ENCODE measurements around the gene B4GAT1. TPM values are rescaled to one million over a fixed set of nuclear protein-coding genes. Genes with fewer than 3 reads are reported as not detected.

Gene B4GAT1
- total and polyA plus RNA-seq, 2 of the 4 experiments (the other 2 are of a cell fraction), result 10.6 to 18.4 TPM

DNA sequence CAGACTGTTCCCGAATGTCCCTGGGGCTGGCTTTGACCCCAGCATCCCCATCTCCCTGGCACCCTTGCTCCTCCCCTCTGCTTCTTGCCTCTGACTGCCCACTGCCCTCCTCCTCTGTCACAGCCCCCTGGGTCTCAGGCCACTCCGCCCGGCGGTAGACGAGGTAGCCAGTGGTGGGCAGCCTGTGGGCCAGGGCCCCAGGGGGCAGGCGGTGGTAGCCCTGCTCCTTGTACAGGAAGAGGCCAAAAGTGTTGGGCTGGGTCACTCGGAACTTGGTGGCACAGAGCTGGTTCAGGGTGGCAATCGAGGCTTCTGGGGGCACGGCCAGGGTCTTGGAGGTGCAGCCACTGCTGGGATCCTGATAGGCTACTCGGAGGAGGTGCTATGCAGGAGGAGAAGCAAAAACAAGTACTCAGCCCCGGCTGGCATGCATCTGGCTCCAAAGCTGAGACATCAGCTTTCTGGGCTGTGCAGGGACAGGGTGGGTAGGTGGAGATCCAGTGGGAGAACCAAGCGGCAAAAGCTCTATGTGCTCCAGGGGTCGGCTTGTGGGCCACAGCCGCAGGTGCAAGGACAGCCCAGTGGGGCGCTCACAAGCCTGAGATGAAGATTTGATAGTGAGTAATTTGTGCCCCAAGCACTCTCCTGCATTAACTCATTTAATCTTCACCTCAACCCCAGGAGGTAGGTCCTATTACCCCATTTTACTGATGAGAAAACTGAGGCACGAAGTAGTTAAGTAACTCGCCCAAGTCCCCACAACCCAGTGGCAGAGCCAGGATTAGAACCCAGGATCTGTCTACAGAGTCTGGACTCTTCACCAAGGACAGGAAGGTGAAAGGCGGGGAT lies 14.8 kb downstream of the B4GAT1 start:
- H2BK5ac ChIP-seq (ENCODE audit: low read depth, low read length, poor library complexity, severe bottlenecking), result no peak overlapping the region
- H2AK5ac ChIP-seq (ENCODE audit: low read depth, low read length), result no peak overlapping the region
- POLR2A ChIA-PET (ENCODE audit: unreplicated experiment), result interaction anchor here (1.2 kb wide), 1 partner anchor 16 kb away, joined by 6 read pairs; the partner anchor contains the start of gene CD248
- ATAC-seq (ENCODE audit: low read depth), result no peak
- H4K5ac ChIP-seq (ENCODE audit: low read depth, low read length), result no peak overlapping the region
- no peak overlapping the region for H3K4me3 ChIP-seq (ENCODE audit: insufficient read depth, low read depth, low read length)
- H3K27ac ChIP-seq (ENCODE audit: insufficient read depth, low read length), result no peak overlapping the region
- H4K8ac ChIP-seq (ENCODE audit: low read depth in 2 of 2, low read length in 2 of 2), result no peak overlapping the region
- no peaks in the 10 kb centered on the region for H3K9me3 ChIP-seq (ENCODE audit: control insufficient read depth, insufficient read depth, low read length)
- CTCF ChIA-PET, result no interaction called here
- BruUV-seq (replicated peaks), result no TSS peak
- dilution Hi-C loops (cut with HindIII; ENCODE audit: low sequenced_read_pairs, unreplicated experiment) (no loop called here), in situ Hi-C loops (cut with MboI; ENCODE audit: low sequenced_read_pairs) (no loop called here), intact Hi-C loops (cut with micrococcal nuclease) (no loop called here)
- TF ChIP-seq BHLHE40 (IDR thresholded peaks at IDR 0.05; ENCODE audit: low read depth, low read length) (no peak), CHD1 (IDR thresholded peaks at IDR 0.05; ENCODE audit: low read depth, low read length) (no peak), RCOR1 (IDR thresholded peaks at IDR 0.05; ENCODE audit: insufficient replicate concordance, low read length) (no peak), CEBPB (IDR thresholded peaks at IDR 0.05; ENCODE audit: low read depth, low read length) (no peak), MAFK (IDR thresholded peaks at IDR 0.05; ENCODE audit: low read depth, low read length) (no peak), NFE2L2 (IDR thresholded peaks at IDR 0.05; ENCODE audit: low read depth, low read length) (no peak), RAD21 (IDR thresholded peaks at IDR 0.05; ENCODE audit: low read length) (no peak), MAZ (IDR thresholded peaks at IDR 0.05; ENCODE audit: borderline replicate concordance, low read depth, low read length) (no peak), RFX5 (IDR thresholded peaks at IDR 0.05; ENCODE audit: low read depth, low read length) (no peak), FOS (IDR thresholded peaks at IDR 0.05; ENCODE audit: low read depth, low read length) (no peak), MXI1 (IDR thresholded peaks at IDR 0.05; ENCODE audit: borderline replicate concordance, low read depth, low read length) (no peak), POLR2A (IDR thresholded peaks at IDR 0.05; ENCODE audit: low read depth, low read length) (no peak)
- TF ChIP-seq, protein P1, sequence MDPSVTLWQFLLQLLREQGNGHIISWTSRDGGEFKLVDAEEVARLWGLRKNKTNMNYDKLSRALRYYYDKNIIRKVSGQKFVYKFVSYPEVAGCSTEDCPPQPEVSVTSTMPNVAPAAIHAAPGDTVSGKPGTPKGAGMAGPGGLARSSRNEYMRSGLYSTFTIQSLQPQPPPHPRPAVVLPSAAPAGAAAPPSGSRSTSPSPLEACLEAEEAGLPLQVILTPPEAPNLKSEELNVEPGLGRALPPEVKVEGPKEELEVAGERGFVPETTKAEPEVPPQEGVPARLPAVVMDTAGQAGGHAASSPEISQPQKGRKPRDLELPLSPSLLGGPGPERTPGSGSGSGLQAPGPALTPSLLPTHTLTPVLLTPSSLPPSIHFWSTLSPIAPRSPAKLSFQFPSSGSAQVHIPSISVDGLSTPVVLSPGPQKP (IDR thresholded peaks at IDR 0.05; ENCODE audit: borderline replicate concordance, low read depth, low read length), result no peak
- TF ChIP-seq, protein P2, sequence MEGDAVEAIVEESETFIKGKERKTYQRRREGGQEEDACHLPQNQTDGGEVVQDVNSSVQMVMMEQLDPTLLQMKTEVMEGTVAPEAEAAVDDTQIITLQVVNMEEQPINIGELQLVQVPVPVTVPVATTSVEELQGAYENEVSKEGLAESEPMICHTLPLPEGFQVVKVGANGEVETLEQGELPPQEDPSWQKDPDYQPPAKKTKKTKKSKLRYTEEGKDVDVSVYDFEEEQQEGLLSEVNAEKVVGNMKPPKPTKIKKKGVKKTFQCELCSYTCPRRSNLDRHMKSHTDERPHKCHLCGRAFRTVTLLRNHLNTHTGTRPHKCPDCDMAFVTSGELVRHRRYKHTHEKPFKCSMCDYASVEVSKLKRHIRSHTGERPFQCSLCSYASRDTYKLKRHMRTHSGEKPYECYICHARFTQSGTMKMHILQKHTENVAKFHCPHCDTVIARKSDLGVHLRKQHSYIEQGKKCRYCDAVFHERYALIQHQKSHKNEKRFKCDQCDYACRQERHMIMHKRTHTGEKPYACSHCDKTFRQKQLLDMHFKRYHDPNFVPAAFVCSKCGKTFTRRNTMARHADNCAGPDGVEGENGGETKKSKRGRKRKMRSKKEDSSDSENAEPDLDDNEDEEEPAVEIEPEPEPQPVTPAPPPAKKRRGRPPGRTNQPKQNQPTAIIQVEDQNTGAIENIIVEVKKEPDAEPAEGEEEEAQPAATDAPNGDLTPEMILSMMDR (conservative IDR thresholded peaks at IDR 0.05; ENCODE audit: low read depth, low read length), result no peak
- TF ChIP-seq, protein P3, sequence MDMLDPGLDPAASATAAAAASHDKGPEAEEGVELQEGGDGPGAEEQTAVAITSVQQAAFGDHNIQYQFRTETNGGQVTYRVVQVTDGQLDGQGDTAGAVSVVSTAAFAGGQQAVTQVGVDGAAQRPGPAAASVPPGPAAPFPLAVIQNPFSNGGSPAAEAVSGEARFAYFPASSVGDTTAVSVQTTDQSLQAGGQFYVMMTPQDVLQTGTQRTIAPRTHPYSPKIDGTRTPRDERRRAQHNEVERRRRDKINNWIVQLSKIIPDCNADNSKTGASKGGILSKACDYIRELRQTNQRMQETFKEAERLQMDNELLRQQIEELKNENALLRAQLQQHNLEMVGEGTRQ (IDR thresholded peaks at IDR 0.05; ENCODE audit: low read depth, low read length), result no peak
- no peak overlapping the region for H3K23ac ChIP-seq (ENCODE audit: low read depth, low read length)
- H2AK9ac ChIP-seq (replicated peaks; ENCODE audit: low read depth, low read length, poor library complexity), result no peak overlapping the region
- H2AFZ ChIP-seq (replicated peaks; ENCODE audit: low read length, poor library complexity), result no peak overlapping the region
- no peak overlapping the region for H2BK120ac ChIP-seq (ENCODE audit: low read depth, low read length)
- H3K9me1 ChIP-seq (ENCODE audit: insufficient read depth, low read length), result peaks cover 5% of the 10 kb centered on the region
- no peak overlapping the region for H3K9ac ChIP-seq (ENCODE audit: low read depth, low read length)
- H3K14ac ChIP-seq (replicated peaks; ENCODE audit: low read depth, low read length), result no peak overlapping the region
- H3K27me3 ChIP-seq (ENCODE audit: control insufficient read depth, insufficient read depth, low read length), result no peaks in the 10 kb centered on the region
- no peak for DNase-seq
- H2BK20ac ChIP-seq (ENCODE audit: low read depth, low read length), result no peak overlapping the region
- H3K4me2 ChIP-seq (ENCODE audit: low read depth, low read length), result no peak overlapping the region
- H3K79me1 ChIP-seq (ENCODE audit: low read depth in 1 of 2, low read length in 2 of 2), result peaks cover 5 to 45% of the 10 kb centered on the region in 2 experiments
- H4K20me1 ChIP-seq (ENCODE audit: insufficient read depth, low read length), result peaks cover 18% of the 10 kb centered on the region
- H3K36me3 ChIP-seq (ENCODE audit: control insufficient read depth, insufficient read depth, low read length), result peaks cover 21% of the 10 kb centered on the region
- peaks cover 28% of the 10 kb centered on the region for H3K4me1 ChIP-seq (ENCODE audit: control insufficient read depth, insufficient read depth, low read length)
- H4K91ac ChIP-seq (ENCODE audit: insufficient read depth, low read depth, low read length), result no peak overlapping the region
- no peak overlapping the region for H3K4ac ChIP-seq (ENCODE audit: low read depth, low read length)
- no peak overlapping the region for H3K18ac ChIP-seq (ENCODE audit: low read depth, low read length)
- no peak overlapping the region for H2BK15ac ChIP-seq (ENCODE audit: low read depth, low read length)
- H3K56ac ChIP-seq (ENCODE audit: extremely low read depth, insufficient read depth, low read length), result no peak overlapping the region
- 90% methylated on average over 6 of the region's 18 CpGs; no CpG with 5 or more reads in 1 of the 2 experiments for WGBS, 2 experiments (ENCODE audit: extremely low coverage in 2 of 2, insufficient read length in 1 of 2)
